Stimulated activated CD4-positive, alpha-beta T cell treated with anti-CD3 and anti-CD28 coated beads, Interleukin-1b, Interleukin-23, amount 100 ng/mL, for 4 hours (primary cell): ENCODE results near the gene SNIP1.
"Not testable (repeated sequence)": the region's sequence is repeated elsewhere in the genome, so short reads cannot be mapped to it uniquely, and the experiment has no call there.

ENCODE experiments used
- DNase-seq, 2 donors: peaks; one replicate each; pipeline ENCODE4 v3.0.0-alpha.2; 2020; ENCODE audit warnings: low read depth in 2 of 2

Gene SNIP1, protein sequence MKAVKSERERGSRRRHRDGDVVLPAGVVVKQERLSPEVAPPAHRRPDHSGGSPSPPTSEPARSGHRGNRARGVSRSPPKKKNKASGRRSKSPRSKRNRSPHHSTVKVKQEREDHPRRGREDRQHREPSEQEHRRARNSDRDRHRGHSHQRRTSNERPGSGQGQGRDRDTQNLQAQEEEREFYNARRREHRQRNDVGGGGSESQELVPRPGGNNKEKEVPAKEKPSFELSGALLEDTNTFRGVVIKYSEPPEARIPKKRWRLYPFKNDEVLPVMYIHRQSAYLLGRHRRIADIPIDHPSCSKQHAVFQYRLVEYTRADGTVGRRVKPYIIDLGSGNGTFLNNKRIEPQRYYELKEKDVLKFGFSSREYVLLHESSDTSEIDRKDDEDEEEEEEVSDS

DNA sequence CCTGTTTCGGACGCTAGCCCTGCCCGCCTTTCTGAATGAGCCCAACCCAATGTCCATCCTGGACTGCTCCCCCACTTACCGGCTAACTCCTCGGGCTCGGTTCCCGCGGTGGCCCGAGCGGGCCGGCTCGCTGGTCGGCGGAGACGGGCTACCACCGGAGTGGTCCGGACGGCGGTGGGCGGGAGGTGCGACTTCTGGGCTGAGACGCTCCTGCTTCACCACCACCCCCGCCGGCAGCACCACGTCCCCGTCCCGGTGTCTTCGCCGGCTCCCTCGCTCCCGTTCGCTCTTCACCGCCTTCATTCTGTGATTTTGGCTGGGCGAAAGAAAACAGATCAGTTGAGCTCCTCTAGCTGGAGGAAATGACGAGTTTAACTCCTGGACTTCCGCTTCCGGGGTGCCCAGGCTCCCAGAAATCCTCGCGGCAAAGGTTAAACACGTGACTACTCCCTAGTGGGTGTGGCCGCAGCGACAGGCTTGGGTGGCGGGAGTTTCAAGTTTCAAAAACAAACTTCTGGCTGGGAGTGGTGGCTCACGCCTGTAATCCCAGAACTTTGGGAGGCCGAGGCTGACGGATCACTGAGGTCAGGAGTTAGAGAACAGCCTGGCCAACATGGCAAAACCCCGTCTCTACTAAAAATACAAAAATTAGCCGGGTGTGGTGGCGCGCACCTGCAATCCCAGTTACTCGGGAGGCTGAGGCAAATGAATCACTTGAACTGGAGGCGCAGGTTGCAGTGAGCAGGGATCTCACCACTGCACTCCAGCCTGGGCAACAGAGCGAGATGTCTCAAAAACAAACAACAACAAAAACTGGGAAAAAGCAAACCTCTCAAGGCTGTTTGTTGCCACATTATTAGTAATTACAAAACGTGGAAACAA, at the start of gene SNIP1:
Gene SNIP1 (minus strand): TSS at position 367 of the 882 bp plus-strand sequence. CDS start 64 bp downstream, at position 303.
- DNase-seq = peak; percentile 72 to 84

DNA sequence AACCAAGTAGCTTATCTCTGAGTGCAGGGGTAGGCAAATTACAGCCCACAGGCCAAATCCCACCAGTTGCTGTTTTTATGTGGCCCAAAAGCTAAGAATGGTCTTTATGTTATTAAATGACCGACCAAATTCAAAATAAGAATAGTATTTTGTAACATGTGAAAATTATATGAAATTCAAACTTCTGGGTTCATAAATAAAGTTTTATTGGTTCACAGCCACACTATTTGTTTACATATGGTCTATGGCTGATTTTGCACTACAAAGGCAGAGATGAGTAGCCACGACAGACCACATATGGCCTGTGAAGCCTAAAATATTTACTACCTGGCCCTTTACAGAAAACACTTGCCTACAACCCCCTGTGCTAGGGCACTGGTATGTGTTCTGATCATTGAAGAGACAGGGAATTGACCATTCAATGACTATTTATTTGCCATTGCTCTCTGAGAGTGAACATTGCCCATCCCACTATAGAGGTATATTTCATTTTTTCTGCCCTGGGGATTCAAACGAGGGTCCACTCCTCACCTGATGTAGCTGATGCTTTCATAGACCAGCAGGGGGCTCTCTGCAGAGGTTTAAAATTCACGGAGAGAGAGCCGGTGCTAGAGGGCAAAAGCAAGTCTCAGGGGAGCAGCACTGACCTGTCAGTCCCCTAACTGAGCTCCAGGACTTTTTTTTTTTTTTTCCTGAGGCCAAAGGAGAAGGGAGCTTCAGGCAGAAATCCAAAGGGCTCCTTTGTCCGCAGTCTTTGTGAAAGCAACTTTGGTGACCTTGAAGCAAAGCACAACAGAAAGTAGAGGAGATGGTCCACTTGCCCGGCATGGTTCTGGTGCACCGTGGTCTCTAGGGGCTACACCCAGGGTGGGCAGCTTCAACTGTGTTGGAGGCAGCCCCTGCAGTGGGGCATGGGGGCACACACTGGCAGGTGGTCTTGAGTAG, 48.9 kb upstream of the SNIP1 start:
- peak in 1 of 2 donors; percentile 19 for DNase-seq

DNA sequence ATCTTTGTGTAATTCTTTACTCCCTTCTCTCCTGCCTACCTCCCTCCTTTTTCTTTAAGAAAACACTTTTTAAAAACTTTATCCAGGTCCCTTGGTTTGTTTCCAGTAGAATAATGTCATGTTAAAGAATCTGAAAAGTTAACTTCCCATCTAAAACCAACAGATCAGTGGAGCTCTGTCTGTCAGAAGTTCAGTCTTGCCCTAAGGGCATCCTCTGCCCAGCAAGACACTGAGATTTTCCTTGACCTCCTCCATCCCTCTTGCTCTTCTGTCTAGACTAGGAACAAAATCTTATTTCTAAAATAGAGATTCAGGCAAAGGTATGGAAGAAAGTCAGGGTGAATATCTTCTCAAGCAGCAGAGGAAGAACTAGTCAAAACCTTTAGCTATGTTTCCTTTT, 47.3 kb upstream of the SNIP1 start:
- DNase-seq = no peak

DNA sequence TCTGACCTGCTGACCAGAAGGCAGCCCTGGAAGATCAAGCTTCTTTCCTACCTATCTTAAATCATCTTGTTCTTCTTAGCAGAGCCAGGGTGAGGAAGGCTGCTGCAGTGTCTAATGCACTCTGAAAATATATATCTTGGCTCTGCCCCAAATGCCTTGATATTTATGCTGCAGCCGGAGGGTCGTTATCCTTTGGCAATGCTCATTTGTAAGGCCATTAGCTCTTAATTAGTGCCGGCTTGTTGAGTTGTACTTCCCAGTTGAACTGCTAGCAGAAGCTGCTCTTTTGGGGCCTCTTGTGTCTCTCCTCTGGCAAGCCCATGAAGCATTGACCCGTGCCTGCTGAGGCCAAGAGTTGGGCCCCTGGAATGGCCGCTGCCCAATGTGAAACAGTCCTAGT, 45.8 kb upstream of the SNIP1 start:
- no peak for DNase-seq

DNA sequence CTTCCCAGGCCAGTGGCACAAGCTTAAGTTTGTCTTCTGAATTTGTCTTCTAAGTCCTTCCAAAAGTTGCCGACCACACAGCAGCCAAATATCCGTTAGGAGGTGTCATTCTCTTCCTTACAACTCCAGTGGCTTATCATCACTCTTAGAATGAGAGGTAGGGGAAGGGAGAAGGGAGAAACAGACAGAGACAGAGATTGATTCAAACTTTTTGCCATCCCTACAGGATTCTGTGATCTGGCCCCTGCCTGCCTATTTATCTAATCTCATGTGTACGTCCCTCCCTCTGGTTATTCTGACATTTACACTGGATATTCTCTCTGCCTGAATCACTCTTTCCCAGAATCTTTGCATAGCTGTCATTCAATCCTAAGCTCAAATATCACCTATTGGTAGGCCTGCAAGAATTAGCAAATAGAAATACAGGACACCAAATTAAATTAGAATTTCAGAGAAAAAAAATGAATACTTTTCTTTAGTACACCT, 42.1 kb upstream of the SNIP1 start:
- DNase-seq = no peak

DNA sequence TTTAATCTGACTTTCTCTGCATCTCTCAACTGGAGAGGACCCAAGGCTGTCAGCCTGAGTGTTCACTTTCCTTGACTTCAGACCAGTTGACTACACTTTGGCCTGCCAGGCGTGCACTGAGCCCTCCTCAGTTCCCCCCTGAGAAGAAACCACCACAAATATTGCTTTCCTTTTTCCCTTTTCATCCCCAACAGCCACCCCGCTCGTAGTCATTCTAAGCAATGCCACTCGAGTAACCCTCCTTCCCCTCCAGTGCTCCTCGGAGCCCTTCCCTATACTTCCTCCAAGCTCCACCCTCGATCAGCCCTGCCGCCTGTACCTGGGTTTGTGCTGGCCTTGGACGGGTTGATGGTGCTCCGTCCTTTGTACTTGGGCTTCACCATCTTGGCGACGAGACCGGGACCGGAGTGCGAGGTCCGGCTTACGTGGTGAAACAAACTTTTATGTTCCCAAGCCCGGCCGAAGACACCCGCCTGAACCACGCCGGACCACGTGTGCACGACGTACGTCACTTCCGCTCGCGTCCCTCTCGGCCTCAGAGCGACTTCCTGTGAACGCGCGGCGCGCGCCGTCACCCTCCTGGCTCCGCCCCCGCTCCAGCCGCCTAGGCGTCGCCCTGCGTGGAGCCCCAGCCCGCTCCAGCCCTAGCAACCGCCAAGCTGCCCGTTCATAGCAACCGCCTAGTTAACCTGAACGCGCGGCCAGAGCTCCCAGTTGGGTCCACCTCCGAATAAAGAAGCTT, 41.5 kb upstream of the SNIP1 start, which contains the start of gene GNL2:
Gene GNL2 (minus strand): TSS at position 498 of the 742 bp plus-strand sequence. CDS start 115 bp downstream, at position 383.
- peak; percentile 93 to 94 for DNase-seq

DNA sequence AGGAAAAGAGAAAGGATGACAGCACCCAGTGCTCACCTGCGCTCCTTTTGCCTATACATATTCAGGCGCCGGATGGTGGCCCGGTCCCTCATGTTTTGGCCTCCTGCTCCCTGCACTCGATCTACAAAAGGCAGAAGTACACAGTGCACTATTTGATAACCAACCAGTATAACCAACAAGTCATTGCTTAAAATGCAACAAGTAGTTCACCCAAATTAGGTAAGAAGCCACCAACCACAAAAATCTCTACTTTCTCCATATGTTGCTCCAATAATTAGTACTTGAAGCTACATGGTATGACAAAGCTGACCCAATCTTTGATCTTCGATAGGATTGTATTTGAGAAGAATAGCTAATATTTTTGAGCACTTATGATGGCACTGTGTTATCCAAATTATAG, 39.6 kb upstream of the SNIP1 start:
- DNase-seq = no peak

DNA sequence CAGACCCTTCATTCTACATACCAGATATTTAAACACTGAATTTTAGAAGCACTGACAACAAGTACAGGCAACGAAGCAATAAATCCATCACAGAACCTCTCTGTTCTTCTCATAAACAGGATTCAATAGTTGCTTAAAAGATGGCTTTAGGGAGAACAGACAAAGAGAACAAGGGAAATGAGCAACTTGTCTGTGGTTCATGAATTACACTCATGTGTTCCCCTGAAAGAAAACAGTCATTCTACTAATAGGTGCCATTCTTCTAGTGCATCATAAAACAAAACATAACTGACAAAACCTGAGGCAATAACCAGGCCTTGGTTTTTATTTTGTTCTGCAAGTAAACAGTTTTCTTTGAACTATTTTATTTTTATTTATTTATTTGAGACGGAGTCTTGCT, 34.8 kb upstream of the SNIP1 start:
- no peak for DNase-seq

DNA sequence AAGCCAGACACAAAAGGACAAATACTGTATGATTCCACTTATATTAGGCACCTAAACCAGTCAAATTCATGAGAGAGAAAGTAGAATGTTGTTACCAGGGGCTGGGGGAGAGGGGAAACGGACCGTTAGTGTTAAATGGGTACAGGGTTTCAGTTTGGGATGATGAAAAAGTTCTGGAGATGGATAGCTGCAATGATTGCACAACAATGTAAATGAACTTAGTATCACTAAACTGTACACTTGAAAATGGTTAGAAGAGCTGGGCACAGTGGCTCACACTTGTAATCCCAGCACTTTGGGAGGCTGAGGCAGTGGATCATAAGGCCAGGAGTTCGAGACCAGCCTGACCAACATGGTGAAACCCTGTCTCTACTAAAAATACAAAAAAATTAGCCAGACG, 30.5 kb upstream of the SNIP1 start:
- not testable (repeated sequence) for DNase-seq

DNA sequence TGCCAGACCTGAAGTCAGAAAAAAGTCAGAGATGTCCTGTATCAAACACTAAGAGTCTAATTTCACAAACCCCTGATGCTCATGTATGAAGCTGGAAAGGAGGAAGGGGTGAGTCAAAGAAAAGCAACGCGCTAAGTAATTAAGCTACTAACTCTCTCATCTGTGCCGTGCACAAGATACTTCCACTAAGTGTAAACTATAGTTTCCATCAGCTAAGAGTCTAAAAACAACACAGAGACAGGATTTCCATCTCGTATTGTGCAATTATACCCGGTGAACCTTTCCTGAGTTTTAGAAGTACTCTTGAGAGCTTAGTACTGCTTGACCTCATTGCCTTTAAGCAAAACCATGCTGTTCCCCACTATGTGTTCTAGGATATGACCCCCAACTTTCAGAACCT, 21.6 kb upstream of the SNIP1 start:
- no peak for DNase-seq

DNA sequence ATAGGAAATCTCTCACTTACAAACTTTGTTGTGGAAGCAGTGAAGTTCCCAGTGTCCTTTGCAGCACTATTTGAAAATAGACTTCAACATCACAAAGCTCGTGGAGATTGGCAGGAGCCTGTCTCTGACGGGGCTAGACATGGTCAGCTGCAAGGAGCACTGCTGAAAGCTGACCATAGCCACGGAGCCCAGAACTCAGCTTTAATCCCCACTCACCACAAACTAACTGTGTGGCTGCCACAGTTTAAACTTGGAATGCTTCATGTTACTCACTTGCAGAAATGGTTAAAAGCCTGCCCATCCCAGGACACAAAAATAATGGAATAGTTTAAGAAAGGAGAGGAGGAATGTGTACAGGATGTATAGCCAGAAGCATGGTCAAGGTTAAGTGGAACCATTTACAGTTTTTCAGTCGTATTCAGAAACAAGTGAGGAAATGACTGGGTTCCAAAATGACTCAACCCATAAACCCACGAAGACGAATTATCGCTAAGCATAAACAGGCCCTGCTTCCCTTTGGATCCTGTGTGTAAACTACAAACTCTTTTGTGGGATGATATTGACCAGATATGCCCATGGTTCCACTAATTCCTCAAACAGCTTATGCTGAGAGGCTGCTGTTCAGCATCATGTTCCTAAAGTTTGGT, 20.9 kb upstream of the SNIP1 start:
- DNase-seq = no peak

DNA sequence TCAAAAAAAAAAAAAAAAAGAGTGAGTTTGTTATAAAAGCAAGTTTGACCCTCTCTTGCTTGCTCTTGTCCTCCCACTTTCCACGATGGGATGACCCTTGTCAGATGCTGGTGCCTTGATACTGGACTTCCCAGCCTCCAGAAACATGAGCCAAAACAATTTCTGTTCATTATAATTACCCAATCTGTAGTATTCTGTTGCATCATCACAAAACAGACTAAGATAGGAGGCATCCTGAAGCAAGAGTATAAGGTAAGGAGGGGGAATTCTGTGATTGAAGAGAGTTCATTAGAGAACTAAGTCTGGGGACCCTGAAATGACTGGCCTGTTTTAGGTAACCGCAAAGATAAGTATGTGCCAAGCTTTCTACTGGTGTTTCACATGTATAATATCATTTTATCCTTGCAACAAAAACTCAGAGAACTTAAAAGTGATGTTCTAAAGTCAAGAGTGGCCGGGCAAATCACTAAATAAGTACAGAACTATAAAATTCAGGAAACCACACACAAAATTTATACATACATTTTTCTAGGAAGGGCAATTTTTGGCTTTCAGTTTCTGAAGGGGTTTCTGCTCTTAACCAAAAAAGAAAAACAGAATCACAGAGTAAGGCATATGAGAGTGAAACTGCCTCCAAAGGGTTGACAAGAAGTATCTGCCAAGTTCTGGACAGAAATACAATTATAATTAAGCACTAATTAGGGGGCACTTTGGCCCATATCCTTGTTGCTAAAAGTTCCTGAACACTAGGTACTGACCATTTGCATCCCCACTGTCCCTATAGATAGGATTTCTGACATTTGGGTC, 16.6 kb upstream of the SNIP1 start:
- DNase-seq = no peak

DNA sequence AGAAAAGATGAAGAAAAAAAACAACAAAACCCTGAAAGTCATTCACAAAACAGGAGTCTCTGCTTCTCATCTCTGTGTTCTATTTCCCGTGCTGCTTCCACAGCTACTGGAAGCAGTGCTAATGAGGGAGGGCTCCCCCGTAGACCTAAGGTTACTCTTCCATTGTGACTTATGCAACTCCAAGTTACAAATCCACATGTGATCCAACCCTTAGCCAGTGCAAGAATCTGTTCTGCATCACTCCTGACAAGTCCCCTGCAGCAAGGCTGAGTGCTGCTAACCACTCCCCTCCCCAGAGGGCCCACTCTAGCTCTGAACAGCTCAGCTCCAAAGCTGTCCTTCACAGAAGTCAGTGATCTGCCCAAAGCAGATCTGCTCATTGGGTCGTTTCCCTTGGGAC, 12.9 kb upstream of the SNIP1 start:
- DNase-seq = no peak

DNA sequence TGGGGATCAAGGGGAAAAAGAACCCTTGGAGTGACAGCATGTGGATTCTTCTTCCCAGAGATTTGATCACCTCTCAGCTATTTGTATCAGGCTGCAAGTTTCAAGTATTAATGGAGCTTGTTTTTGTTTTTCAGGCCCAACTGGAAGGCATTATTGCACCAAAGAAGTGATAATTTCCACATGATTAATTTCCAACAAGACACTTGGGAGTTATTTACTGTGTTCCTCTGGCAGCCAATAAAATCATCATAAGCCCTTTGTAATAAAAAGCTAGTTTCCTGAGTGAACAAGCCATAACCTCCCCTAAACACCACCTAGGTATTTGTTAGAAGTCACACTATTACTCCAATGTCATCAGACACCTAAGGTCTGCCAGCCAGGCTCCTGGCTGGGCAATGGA, 10.8 kb upstream of the SNIP1 start:
- no peak for DNase-seq

DNA sequence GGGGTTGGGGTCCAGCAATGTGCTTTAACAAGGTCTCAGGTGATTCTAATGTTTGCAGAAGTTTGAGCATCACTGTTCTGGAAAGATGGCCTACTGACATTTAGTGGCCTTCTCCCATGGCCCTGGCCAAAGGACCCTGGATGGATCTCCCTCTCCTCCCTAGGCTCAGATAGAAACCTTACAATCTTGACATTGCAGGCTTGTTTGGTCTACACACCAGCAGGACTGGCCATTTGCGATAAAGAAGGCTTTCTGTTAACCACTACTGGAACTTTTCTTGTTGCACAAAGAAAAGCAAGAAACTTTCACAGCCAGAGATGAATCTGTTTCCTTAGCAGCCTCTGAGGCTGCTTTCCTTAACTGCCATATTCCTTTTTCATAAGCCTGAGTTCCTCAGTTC, 8.9 kb upstream of the SNIP1 start:
- no peak for DNase-seq

DNA sequence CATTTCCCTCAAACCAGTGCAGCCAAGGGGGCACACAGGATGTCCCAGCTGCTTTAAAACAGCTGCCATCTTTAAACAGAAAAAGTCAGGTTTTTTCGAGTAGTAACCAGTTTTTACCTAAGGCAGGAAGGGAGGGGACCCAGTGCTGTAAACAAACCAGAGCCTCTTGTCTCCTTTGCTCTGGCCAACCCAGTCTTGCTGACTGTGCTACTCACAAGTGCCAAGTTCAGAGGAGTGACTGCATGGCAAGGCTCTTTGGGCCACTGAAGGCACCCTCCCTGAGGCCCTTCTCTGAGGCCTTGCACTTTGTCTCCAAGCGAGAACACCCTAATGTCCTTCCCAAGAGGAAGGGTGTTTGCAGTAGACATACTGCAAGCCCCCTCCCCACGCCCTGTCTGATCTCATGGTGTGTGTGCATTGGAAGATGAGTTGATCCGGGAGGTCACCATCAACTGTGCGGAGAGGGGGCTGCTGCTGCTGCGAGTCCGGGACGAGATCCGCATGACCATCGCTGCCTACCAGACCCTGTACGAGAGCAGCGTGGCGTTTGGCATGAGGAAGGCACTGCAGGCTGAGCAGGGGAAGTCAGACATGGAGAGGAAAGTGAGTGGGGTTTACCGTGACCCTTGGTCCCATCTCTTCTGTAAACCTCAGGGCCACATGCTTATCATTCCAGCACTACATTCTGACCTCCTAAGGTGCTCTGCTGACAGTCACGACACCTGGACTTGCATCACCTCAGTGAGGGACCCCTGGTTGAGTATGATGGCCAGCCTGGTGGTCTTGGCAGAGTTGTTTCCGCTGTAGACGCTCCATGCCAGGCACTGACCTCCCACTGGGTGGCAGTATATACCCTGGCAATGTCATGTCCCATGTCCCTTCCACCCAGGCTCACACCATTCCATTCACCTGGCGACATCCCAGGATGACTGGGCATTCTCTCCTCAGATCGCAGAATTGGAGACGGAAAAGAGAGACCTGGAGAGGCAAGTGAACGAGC, 7.3 kb upstream of the SNIP1 start:
- peak in 1 of 2 donors; percentile 24 for DNase-seq

DNA sequence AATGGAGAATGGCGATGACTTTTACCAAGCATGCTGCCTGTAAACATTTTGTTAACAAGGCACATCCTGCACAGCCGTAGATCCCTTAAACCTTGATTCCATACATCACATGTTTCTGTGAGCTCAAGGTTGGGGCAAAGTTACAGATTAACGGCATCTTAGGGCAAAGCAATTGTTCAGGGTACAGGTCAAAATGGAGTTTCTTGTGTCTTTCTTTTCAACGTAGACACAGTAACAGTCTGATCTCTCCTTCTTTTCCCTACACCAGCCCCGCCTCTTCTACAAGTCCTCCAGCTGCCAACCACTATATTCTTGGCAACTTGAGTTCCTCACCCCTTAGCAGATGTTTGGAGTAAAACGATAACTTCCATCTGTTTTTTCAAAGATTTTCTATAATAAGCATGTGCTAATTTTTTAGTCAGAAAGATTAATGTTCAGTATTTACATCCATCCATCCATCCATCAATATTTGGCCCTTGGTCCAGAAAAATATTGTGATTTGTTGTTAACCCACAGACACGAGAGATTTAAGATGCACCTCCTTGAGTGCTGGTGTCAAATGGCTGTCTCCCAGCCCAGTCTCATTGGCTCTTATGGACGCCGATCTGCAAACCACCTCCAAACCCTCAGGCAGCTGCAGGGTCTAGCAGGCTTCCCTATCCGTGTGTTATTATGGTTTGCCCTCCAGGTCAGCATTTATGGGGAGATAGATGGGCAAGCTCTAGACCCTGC, 6.5 kb upstream of the SNIP1 start:
- DNase-seq = no peak
